HCT116 (cell line): ENCODE measurements around the gene TNFSF9. TPM values are rescaled to one million over a fixed set of nuclear protein-coding genes. Genes with fewer than 3 reads are reported as not detected.

Experiments used
- ATAC-seq: fragments of 200-7000 bp; cut with Tn5 transposase; 2 replicates; pipeline ENCODE4 v1.9.1; 2020; ENCODE audit warnings: mild to moderate bottlenecking, moderate library complexity
- BruUV-seq: library from RNA; stranded (reverse); fragments of 400-500 nt; replicated peaks from 2 replicates; lab custom pipeline; 2021; lab: Mats Ljungman, UMichigan
- CTCF ChIA-PET: fragments of 300-600 bp; sonication (Branson Sonifier 250); formaldehyde crosslinking; loops from one replicate; lab custom pipeline; 2021; ENCODE audit warnings: antibody characterized with exemption; lab: Charles Lee
- POLR2A ChIA-PET: fragments of 300-600, 350-600 bp; sonication (Branson Sonifier 250); formaldehyde crosslinking; loops from one replicate; lab custom pipeline; 2021; ENCODE audit warnings: antibody characterized with exemption; lab: Charles Lee
- RAD21 ChIA-PET, 2 experiments: fragments of 300-600 bp; sonication (Branson Sonifier 250); formaldehyde crosslinking; loops; one replicate each; lab custom pipeline; 2023; ENCODE audit warnings: low total read pairs in 2 of 2; ENCODE audit not compliant: uncharacterized antibody in 2 of 2, unreplicated experiment in 2 of 2, low non-redundant PET in 1 of 2; lab: Charles Lee
- DNase-seq: peaks from one replicate; pipeline ENCODE4 v3.0.0-alpha.2; 2010; ENCODE audit warnings: low read depth, low spot score
- H2AFZ ChIP-seq: fragments of 200-600 bp; shearing (Covaris generic), sonication (generic); 2 replicates; pipeline ENCODE4 v1.6.1; 2017; ENCODE audit warnings: low read depth, mixed run types, mixed read lengths, antibody characterized with exemption, low read length; ENCODE audit not compliant: poor library complexity, severe bottlenecking
- H3K27ac ChIP-seq: 2 replicates; pipeline ENCODE4 v1.5.1; 2012; ENCODE audit warnings: low read depth, low read length
- H3K27me3 ChIP-seq: fragments of 200-600 bp; sonication (generic); 2 replicates; pipeline ENCODE4 v1.6.1; 2016; ENCODE audit warnings: mixed run types, low read length, mixed read lengths; ENCODE audit not compliant: insufficient read depth
- H3K36me3 ChIP-seq, 2 experiments: fragments of 200-500 bp in 1 of 2; fragments of 200-600 bp in 1 of 2; sonication (Bioruptor generic) in 1 of 2; sonication (generic) in 1 of 2; 2 replicates each; pipeline versions ENCODE4 v1.5.1 to v1.6.1; 2014 to 2016; ENCODE audit warnings: low read length in 2 of 2, inconsistent platforms in 1 of 2, mixed read lengths in 1 of 2, mixed run types in 1 of 2; ENCODE audit not compliant: insufficient read depth in 2 of 2, control insufficient read depth in 1 of 2
- H3K4me1 ChIP-seq, 2 experiments: fragments of 200-600 bp in 1 of 2; sonication (generic) in 1 of 2; 2 replicates each; pipeline versions ENCODE4 v1.5.1 to v1.6.1; 2012 to 2017; ENCODE audit warnings: low read length in 2 of 2, inconsistent platforms in 1 of 2, mild to moderate bottlenecking in 1 of 2, mixed read lengths in 1 of 2, mixed run types in 1 of 2, moderate library complexity in 1 of 2; ENCODE audit not compliant: insufficient read depth in 2 of 2, control insufficient read depth in 1 of 2
- H3K4me2 ChIP-seq: fragments of 200-600 bp; sonication (generic); 2 replicates; pipeline ENCODE4 v1.6.1; 2017; ENCODE audit warnings: mixed run types, low read length, mixed read lengths
- H3K4me3 ChIP-seq, 2 experiments: fragments of 200-600 bp in 1 of 2; sonication (generic) in 1 of 2; replicated peaks in 1 of 2; 2 replicates each; pipeline ENCODE4 v1.5.1; 2011 to 2016; ENCODE audit warnings: low read length in 2 of 2, control low read depth in 1 of 2, low read depth in 1 of 2, mild to moderate bottlenecking in 1 of 2, mixed read lengths in 1 of 2, mixed run types in 1 of 2
- H3K79me2 ChIP-seq: fragments of 200-600 bp; sonication (generic); 2 replicates; pipeline ENCODE4 v1.6.1; 2017; ENCODE audit warnings: mild to moderate bottlenecking, mixed run types, low read length, moderate library complexity, mixed read lengths; ENCODE audit not compliant: insufficient read depth
- H3K9ac ChIP-seq: fragments of 200-600 bp; sonication (generic); 2 replicates; pipeline ENCODE4 v1.6.1; 2016; ENCODE audit warnings: low read length, mixed read lengths
- H3K9me2 ChIP-seq: fragments of 200-600 bp; sonication (generic), shearing (Covaris generic); 2 replicates; pipeline ENCODE4 v1.6.1; 2017; ENCODE audit warnings: mixed run types, mild to moderate bottlenecking, moderate library complexity; ENCODE audit not compliant: insufficient read depth
- H3K9me3 ChIP-seq, 2 experiments: fragments of 200-500 bp in 1 of 2; fragments of 200-600 bp in 1 of 2; sonication (Bioruptor generic) in 1 of 2; sonication (generic) in 1 of 2; 2 replicates each; pipeline ENCODE4 v1.6.1; 2014 to 2017; ENCODE audit warnings: low read length in 2 of 2, mixed read lengths in 2 of 2, inconsistent platforms in 1 of 2, low read depth in 1 of 2, mild to moderate bottlenecking in 1 of 2, mixed run types in 1 of 2, moderate library complexity in 1 of 2; ENCODE audit not compliant: control insufficient read depth in 1 of 2, insufficient read depth in 1 of 2
- H4K20me1 ChIP-seq: fragments of 200-600 bp; sonication (generic), shearing (Covaris generic); 2 replicates; pipeline ENCODE4 v1.6.1; 2017; ENCODE audit warnings: mixed run types, mild to moderate bottlenecking, moderate library complexity; ENCODE audit not compliant: insufficient read depth
- CTCF ChIP-seq, 3 experiments: fragments of 200-600 bp in 1 of 3; sonication (generic) in 1 of 3; IDR thresholded peaks in 2 of 3; conservative IDR thresholded peaks in 1 of 3; 2 replicates each; pipeline ENCODE4 v1.5.1; 2012 to 2017; ENCODE audit warnings: low read depth in 2 of 3, low read length in 2 of 3, antibody characterized with exemption in 1 of 3, borderline replicate concordance in 1 of 3, control low read depth in 1 of 3, mild to moderate bottlenecking in 1 of 3, mixed read lengths in 1 of 3, mixed run types in 1 of 3, moderate library complexity in 1 of 3; ENCODE audit not compliant: insufficient read depth in 1 of 3
- EGR1 ChIP-seq: IDR thresholded peaks from 2 replicates; pipeline ENCODE4 v1.6.1; 2012; ENCODE audit warnings: low read depth
- ELF1 ChIP-seq: IDR thresholded peaks from 2 replicates; pipeline ENCODE4 v1.6.1; 2012; ENCODE audit warnings: low read depth, borderline replicate concordance
- EZH2 ChIP-seq: fragments of 200-600 bp; sonication (generic); IDR thresholded peaks from 2 replicates; pipeline ENCODE4 v1.6.1; 2017; ENCODE audit warnings: antibody characterized with exemption, mixed run types
- EZH2phosphoT487 ChIP-seq: fragments of 200-600 bp; IDR thresholded peaks from 2 replicates; pipeline ENCODE4 v1.6.1; 2018; ENCODE audit warnings: antibody characterized with exemption, borderline replicate concordance
- JUND ChIP-seq: IDR thresholded peaks from 2 replicates; pipeline ENCODE4 v1.6.1; 2012
- POLR2A ChIP-seq: IDR thresholded peaks from 2 replicates; pipeline ENCODE4 v1.7.0; 2011; ENCODE audit warnings: borderline replicate concordance; ENCODE audit not compliant: insufficient read depth, insufficient read length; ENCODE audit errors: extremely low read depth
- POLR2AphosphoS5 ChIP-seq: IDR thresholded peaks from 2 replicates; pipeline ENCODE4 v1.6.1; 2011; ENCODE audit warnings: mild to moderate bottlenecking, low read depth, low read length, moderate library complexity
- SIN3A ChIP-seq: IDR thresholded peaks from 2 replicates; pipeline ENCODE4 v1.6.1; 2012; ENCODE audit warnings: low read depth
- SP1 ChIP-seq: IDR thresholded peaks from 2 replicates; pipeline ENCODE4 v1.6.1; 2012; ENCODE audit warnings: low read depth
- YY1 ChIP-seq: IDR thresholded peaks from 2 replicates; pipeline ENCODE4 v1.6.1; 2011; ENCODE audit warnings: low read length, low read depth, moderate library complexity, mild to moderate bottlenecking; ENCODE audit not compliant: insufficient replicate concordance; ENCODE audit errors: extremely low read depth
- ZBTB33 ChIP-seq: IDR thresholded peaks from 2 replicates; pipeline ENCODE4 v1.6.1; 2011; ENCODE audit warnings: mild to moderate bottlenecking, low read length, moderate library complexity; ENCODE audit not compliant: insufficient replicate concordance; ENCODE audit errors: extremely low read depth
- ZFX ChIP-seq: fragments of 450-650 bp; IDR thresholded peaks from 2 replicates; pipeline ENCODE4 v1.6.1; 2017
- ZNF274 ChIP-seq: fragments of 200-500 bp; sonication (Bioruptor generic); IDR thresholded peaks from 2 replicates; pipeline ENCODE4 v1.6.1; 2014; ENCODE audit warnings: mild to moderate bottlenecking, low read depth, low read length, inconsistent platforms
- intact Hi-C: fragments of 100-400 bp; cut with micrococcal nuclease; formaldehyde crosslinking; loops from 2 replicates; pipeline ENCODE4 v1.10.0; 2022
- total RNA-seq: library from RNA; stranded (reverse); gene quantifications from one replicate; pipeline ENCODE4 v1.2.1, GENCODE V29; 2021; ENCODE audit not compliant: unreplicated experiment

TNFSF9 gene
- total RNA-seq, 1 experiment from 2014 or later, result 25.1 TPM

- H3K4me2 ChIP-seq, result no peak overlapping the region
- no peak for TF ChIP-seq SP1
- TF ChIP-seq ZNF274, result no peak
- no peak for TF ChIP-seq EZH2phosphoT487
- TF ChIP-seq JUND, result no peak
- TF ChIP-seq EGR1, result no peak
- TF ChIP-seq EZH2, result no peak
- TF ChIP-seq ZBTB33, result no peak
- no peak for TF ChIP-seq YY1
- TF ChIP-seq ZFX, result no peak
- TF ChIP-seq POLR2AphosphoS5, result no peak
- no peak for TF ChIP-seq SIN3A
- no peak for TF ChIP-seq ELF1
- no peak for TF ChIP-seq CTCF (IDR thresholded peaks at IDR 0.05 in 2 of 3, conservative IDR thresholded peaks at IDR 0.05 in 1 of 3; ENCODE audit: borderline replicate concordance in 1 of 3, insufficient read depth in 1 of 3, low read depth in 2 of 3, low read length in 2 of 3)
- no peak for TF ChIP-seq POLR2A
- H3K27me3 ChIP-seq, result no peaks in the 10 kb centered on the region
- BruUV-seq, result no TSS peak
- DNase-seq, result no peak
- ChIA-PET RAD21 (no interaction called here), POLR2A (no interaction called here), CTCF (no interaction called here)
- H3K9me2 ChIP-seq, result no peaks in the 10 kb centered on the region
- H3K27ac ChIP-seq, result no peak overlapping the region
- H3K4me3 ChIP-seq, result no peak overlapping the region
- 0 out of 2 replicates have a peak, but pooled peaks have one; percentile 36 for ATAC-seq
- peaks cover 2 to 4% of the 10 kb centered on the region in 2 experiments; a peak in 3 of 4 replicates for H3K4me1 ChIP-seq
- H3K9ac ChIP-seq, result no peak overlapping the region
- no peaks in the 10 kb centered on the region for H3K79me2 ChIP-seq
- intact Hi-C loops, result no loop called here
- H3K9me3 ChIP-seq, result no peaks in the 10 kb centered on the region
- no peaks in the 10 kb centered on the region for H4K20me1 ChIP-seq
- no peak overlapping the region for H2AFZ ChIP-seq
- H3K36me3 ChIP-seq, result no peaks in the 10 kb centered on the region
Observed at GRCh38 chr19:6510618-6511017, 20.2 kb upstream of the TNFSF9 start.
